ENCODE measurements around the gene PLCXD3.

DNA sequence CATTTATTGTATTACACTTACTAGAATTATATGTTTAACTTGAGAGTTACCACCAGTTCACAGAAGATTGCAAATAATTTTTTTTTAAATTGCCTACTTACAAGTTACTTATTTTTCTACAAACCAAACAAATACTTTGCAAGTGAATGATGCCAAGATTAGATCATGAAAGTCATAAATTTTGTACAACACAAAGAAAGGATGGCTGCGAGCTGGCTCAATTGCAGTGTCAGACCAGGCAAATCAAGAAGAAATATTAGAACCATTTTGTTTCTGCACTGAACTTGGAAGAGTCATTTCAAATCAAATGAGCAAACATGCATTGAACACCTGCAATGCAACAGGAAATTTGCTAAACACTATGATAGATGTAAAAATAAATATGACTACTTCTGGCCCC lies 97.3 kb downstream of the PLCXD3 start:
- TF ChIP-seq POLR2A (IDR thresholded peaks at IDR 0.05), result no peak
- TF ChIP-seq, protein P1, sequence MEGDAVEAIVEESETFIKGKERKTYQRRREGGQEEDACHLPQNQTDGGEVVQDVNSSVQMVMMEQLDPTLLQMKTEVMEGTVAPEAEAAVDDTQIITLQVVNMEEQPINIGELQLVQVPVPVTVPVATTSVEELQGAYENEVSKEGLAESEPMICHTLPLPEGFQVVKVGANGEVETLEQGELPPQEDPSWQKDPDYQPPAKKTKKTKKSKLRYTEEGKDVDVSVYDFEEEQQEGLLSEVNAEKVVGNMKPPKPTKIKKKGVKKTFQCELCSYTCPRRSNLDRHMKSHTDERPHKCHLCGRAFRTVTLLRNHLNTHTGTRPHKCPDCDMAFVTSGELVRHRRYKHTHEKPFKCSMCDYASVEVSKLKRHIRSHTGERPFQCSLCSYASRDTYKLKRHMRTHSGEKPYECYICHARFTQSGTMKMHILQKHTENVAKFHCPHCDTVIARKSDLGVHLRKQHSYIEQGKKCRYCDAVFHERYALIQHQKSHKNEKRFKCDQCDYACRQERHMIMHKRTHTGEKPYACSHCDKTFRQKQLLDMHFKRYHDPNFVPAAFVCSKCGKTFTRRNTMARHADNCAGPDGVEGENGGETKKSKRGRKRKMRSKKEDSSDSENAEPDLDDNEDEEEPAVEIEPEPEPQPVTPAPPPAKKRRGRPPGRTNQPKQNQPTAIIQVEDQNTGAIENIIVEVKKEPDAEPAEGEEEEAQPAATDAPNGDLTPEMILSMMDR (IDR thresholded peaks at IDR 0.05), result no peak
